Heart left ventricle (tissue), 16 donors: ENCODE data around the gene SH2D1B. TPM values are rescaled to one million over a fixed set of nuclear protein-coding genes. Genes with fewer than 3 reads are reported as not detected.

Experiments
- ATAC-seq, 4 donors: fragments of 200-7000 bp; cut with Tn5 transposase; one replicate each; pipeline ENCODE4 v1.9.1; 2020 to 2022; ENCODE audit warnings: moderate library complexity in 4 of 4, mild to moderate bottlenecking in 3 of 4, moderate number of reproducible peaks in 1 of 4
- DNase-seq, 5 donors: peaks; one replicate each; pipeline ENCODE4 v3.0.0-alpha.2; 2020
- H3K27ac ChIP-seq, 12 donors: fragments of 200-600 bp; sonication (generic) in 4 of 12; one replicate each; pipeline versions ENCODE4 v1.5.0 to v1.8.0; 2016 to 2022; ENCODE audit warnings: mild to moderate bottlenecking in 2 of 12
- H3K27me3 ChIP-seq, 9 donors: fragments of 200-600 bp; sonication (generic) in 2 of 9; one replicate each; pipeline versions ENCODE4 v1.5.1 to v1.8.0; 2016 to 2022; ENCODE audit warnings: mild to moderate bottlenecking in 3 of 9
- H3K36me3 ChIP-seq, 9 donors: fragments of 200-600 bp; sonication (generic) in 2 of 9; one replicate each; pipeline versions ENCODE4 v1.5.0 to v1.8.0; 2018 to 2022; ENCODE audit warnings: mild to moderate bottlenecking in 2 of 9
- H3K4me1 ChIP-seq, 12 donors: fragments of 200-600 bp; sonication (generic) in 4 of 12; one replicate each; pipeline versions ENCODE4 v1.5.0 to v1.8.0; 2016 to 2022; ENCODE audit warnings: mild to moderate bottlenecking in 3 of 12
- H3K4me3 ChIP-seq, 12 donors: fragments of 200-600 bp; sonication (generic) in 4 of 12; one replicate each; pipeline versions ENCODE4 v1.5.0 to v1.8.0; 2017 to 2022; ENCODE audit warnings: mild to moderate bottlenecking in 9 of 12, moderate library complexity in 4 of 12
- H3K9me3 ChIP-seq, 12 donors: fragments of 200-600 bp; sonication (generic) in 4 of 12; one replicate each; pipeline versions ENCODE4 v1.5.0 to v1.8.0; 2016 to 2022; ENCODE audit warnings: mild to moderate bottlenecking in 1 of 12
- POLR2A ChIP-seq, 2 donors: fragments of 450-650 bp; IDR thresholded peaks; one replicate each; pipeline ENCODE4 v1.6.1; 2017; ENCODE audit warnings: antibody characterized with exemption in 2 of 2, mild to moderate bottlenecking in 2 of 2, moderate library complexity in 2 of 2
- WGBS, 4 donors: extraction: QIAGEN DNeasy Blood & Tissue Kit in 2 of 4; methylation state at CpG; one replicate each; pipeline versions ENCODE4 v1.1.5 to v1.1.7; 2013 to 2018; 5-methylcytosine and 5-hydroxymethylcytosine counted together
- intact Hi-C, 10 donors: fragments of 100-400 bp; cut with DNase I; formaldehyde crosslinking; loops; one replicate each; pipeline versions ENCODE4 v1.11.1 to v1.14.2; 2022
- polyA plus RNA-seq, 2 donors: library from polyadenylated mRNA; stranded (reverse); fragments of 200-250 nt; gene quantifications; one replicate each; pipeline ENCODE4 v1.2.3, GENCODE V29; 2013
- total RNA-seq, 9 donors: library from RNA; depleted of rRNA in 2 of 9; stranded (reverse); fragments of >200 nt in 2 of 9; fragmentation: NEBNext Ultra II Directional in 3 of 9; extraction: Animal tissue kit (Norgen Biotek cat#: 25700) in 3 of 9; gene quantifications; one replicate each; pipeline versions ENCODE4 v1.1.0 to v1.2.4, GENCODE V29; 2016 to 2023
- TF ChIP-seq, protein P1 (sequence below), 12 donors: fragments of 200-600 bp; sonication (generic) in 4 of 12; IDR thresholded peaks; one replicate each; pipeline versions ENCODE4 v1.5.0 to v1.8.0; 2018 to 2022; ENCODE audit warnings: antibody characterized with exemption in 12 of 12, mild to moderate bottlenecking in 5 of 12
- donor health status: ischemic (EF 13 %, LVEDD 7.1; RV severe dilation, severe dysfunction).
- donor health status: healthy with polysubstance abuse.
- donor health status: DM: no; HTN: yes; CAD: no.
- donor health status: DM: no; HTN: no; CAD: no.
- donor health status: ischemic (EF 25% LVEDD 6.9; RV normal size, moderate dysfunction).
- donor health status: ischemic (EF 25% LVEDD 5.7; RV mildly dilated, moderate dysfunction).
- donor health status: healthy.
- donor health status: DM: yes; HTN: yes; CAD: no.
- donor health status: ischemic (EF 35%, LVEDD 5.7; RV mildly dilated, moderate dysfunction).
- donor health status: nonischemic (EF 11% LVEDD 7.7; RV severe dilation, severe dysfunction).
- donor health status: DM: yes; HTN: yes; CAD: no.
- donor health status: PGD.
- donor health status: ischemic (EF 29% LVEDD 5.4; RV normal size, mild dysfunction).
- donor health status: nonischemic (EF 23%, LVEDD 6.1; RV moderate dilation, normal function).

Gene SH2D1B
- total and polyA plus RNA-seq, 11 donors: 0.11 to 1.1 (median 0.35) TPM; not detected in 7

DNA sequence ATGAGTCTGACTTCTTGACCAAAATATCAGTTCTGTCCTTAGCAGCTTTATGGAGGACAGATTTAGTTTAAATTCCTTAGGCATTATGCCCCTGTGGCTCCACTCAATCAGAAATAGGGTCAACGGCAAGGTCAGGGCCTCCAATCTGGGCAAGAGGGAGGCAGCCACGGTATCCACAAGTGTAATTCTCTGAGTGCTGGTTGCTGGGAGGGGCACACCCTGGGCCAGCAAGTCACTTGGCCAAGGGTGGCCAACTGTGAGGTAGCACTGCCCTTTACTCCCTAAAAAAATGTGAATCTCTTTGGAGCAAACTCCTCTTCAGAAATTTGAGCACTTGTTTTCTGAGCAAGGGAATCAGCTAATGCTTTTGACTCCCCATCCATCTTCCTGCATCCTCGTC lies 48.1 kb downstream of the SH2D1B start:
- Histone ChIP-seq H3K27ac (no peak overlapping the region), H3K4me3 (no peak overlapping the region), H3K9me3 (no peaks in the 10 kb centered on the region), H3K27me3 (no peaks in the 10 kb centered on the region), H3K4me1 (no peaks in the 10 kb centered on the region), H3K36me3 (peaks cover 0 to 7% (median 0%) of the 10 kb centered on the region in 9 donors)
- no peak for DNase-seq
- TF ChIP-seq, protein P1, sequence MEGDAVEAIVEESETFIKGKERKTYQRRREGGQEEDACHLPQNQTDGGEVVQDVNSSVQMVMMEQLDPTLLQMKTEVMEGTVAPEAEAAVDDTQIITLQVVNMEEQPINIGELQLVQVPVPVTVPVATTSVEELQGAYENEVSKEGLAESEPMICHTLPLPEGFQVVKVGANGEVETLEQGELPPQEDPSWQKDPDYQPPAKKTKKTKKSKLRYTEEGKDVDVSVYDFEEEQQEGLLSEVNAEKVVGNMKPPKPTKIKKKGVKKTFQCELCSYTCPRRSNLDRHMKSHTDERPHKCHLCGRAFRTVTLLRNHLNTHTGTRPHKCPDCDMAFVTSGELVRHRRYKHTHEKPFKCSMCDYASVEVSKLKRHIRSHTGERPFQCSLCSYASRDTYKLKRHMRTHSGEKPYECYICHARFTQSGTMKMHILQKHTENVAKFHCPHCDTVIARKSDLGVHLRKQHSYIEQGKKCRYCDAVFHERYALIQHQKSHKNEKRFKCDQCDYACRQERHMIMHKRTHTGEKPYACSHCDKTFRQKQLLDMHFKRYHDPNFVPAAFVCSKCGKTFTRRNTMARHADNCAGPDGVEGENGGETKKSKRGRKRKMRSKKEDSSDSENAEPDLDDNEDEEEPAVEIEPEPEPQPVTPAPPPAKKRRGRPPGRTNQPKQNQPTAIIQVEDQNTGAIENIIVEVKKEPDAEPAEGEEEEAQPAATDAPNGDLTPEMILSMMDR (IDR thresholded peaks at IDR 0.05): no peak
- no peak for TF ChIP-seq POLR2A (IDR thresholded peaks at IDR 0.05)
- WGBS, 4 donors: 79 to 89% (median 84%) methylated on average over 3 of the region's 3 CpGs
- intact Hi-C loops: no loop called here
- ATAC-seq: no peak

DNA sequence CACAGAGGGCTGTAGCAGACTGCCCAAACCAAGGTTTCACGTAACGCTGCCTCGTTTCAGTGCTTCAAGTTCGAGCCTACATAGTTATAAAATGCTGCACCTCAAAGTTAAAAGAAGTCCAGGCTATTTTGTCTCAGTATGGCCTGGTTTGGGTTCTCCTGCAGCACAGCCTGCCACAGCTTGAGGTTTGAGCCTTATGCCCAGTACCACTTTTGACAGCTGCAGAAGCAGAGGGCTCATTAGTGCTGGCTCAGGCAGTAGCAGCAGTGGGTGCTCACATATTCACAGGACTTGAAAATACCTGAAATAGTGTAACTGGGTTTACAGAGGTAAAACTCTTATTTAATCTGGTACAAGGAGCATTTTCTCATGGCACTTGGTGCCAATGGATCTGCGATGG lies 50.6 kb downstream of the SH2D1B start:
- DNase-seq (no peak), ATAC-seq (no peak)
- 94 to 98% (median 96%) methylated on average over 5 of the region's 5 CpGs for WGBS, 4 donors
- H3K4me3 ChIP-seq: no peak overlapping the region
- intact Hi-C loops: no loop called here
- peaks cover 0 to 4% (median 0%) of the 10 kb centered on the region in 9 donors for H3K36me3 ChIP-seq
- no peaks in the 10 kb centered on the region for H3K27me3 ChIP-seq
- no peaks in the 10 kb centered on the region for H3K9me3 ChIP-seq
- no peak overlapping the region for H3K27ac ChIP-seq
- peaks cover 0 to 3% (median 0%) of the 10 kb centered on the region in 12 donors for H3K4me1 ChIP-seq
- TF ChIP-seq POLR2A (IDR thresholded peaks at IDR 0.05): no peak
- TF ChIP-seq, protein P1 (IDR thresholded peaks at IDR 0.05): no peak

DNA sequence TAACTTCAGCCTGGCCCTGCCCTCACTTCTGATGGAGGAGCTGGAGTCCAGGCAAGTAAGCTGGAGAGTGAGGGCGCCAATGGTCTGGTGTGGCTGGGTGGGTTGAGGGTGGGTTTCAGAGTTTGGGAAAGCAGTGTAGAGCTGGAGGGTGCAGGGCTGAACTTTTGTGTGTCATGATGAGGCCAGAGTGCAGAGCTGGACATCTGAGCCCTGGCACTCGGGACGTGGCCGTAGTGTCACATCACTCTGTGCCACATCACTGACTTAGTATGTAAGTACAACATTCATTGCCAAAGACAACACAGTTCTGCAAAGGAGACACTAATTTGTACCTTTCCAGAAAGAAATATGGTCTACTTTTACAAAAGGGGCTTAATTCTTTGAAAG lies 51.1 kb downstream of the SH2D1B start:
- Histone ChIP-seq H3K36me3 (peaks cover 0 to 7% (median 0%) of the 10 kb centered on the region in 9 donors), H3K4me3 (no peak overlapping the region), H3K27ac (no peak overlapping the region), H3K9me3 (no peaks in the 10 kb centered on the region), H3K27me3 (no peaks in the 10 kb centered on the region), H3K4me1 (peaks cover 0 to 3% (median 0%) of the 10 kb centered on the region in 12 donors)
- no peak for DNase-seq
- no peak for TF ChIP-seq POLR2A (IDR thresholded peaks at IDR 0.05)
- TF ChIP-seq, protein P1 (IDR thresholded peaks at IDR 0.05): no peak
- ATAC-seq: no peak
- 95 to 100% (median 97%) methylated on average over 4 of the region's 4 CpGs for whole genome bisulfite sequencing, 4 donors
- intact Hi-C loops: no loop called here

DNA sequence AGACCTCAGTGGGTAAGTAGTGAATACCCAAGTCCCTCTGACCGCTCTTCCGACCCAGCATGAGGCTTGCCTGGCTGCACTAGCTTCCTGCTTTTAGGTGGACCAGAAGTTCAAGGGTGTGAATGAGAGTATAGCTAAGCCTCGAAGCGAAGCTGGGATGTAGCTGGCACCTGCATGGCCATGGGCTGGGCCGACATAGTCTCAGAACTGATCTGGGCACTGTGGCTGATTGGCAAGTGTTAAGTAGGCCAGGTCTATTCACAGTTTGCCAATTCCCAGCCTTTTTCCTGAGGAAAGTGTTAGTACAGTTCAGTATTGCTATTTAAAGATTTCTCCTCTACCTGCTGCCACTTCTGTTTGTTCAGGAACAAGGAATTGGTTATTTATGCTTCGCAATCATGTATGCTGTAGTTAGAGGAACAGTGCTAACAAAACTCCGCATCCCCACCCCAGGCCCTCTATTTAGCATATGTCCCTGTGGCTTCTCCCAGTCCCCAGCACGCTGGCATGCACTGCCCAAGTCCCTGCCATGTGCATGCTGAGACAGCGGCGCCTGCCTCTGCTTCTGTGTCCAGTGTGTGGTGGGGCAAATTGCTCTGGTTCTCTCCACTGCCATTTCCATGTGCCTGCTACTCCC lies 51.6 kb downstream of the SH2D1B start:
- H3K27me3 ChIP-seq: no peaks in the 10 kb centered on the region
- H3K9me3 ChIP-seq: no peaks in the 10 kb centered on the region
- intact Hi-C loops: no loop called here
- H3K27ac ChIP-seq: no peak overlapping the region
- H3K36me3 ChIP-seq: peaks cover 0 to 7% (median 0%) of the 10 kb centered on the region in 9 donors
- 93 to 97% (median 96%) methylated on average over 9 to 10 of the region's 10 CpGs for WGBS, 4 donors
- no peak for TF ChIP-seq POLR2A (IDR thresholded peaks at IDR 0.05)
- H3K4me1 ChIP-seq: peaks cover 0 to 3% (median 0%) of the 10 kb centered on the region in 12 donors
- H3K4me3 ChIP-seq: no peak overlapping the region
- ATAC-seq (no peak), DNase-seq (no peak)
